HPDE6-E6E7 (cell line): ENCODE results near the gene PABPN1L.

Experiments used
- DNase-seq: peaks from one replicate; pipeline ENCODE4 v3.0.0; 2011; ENCODE audit warnings: missing footprints; ENCODE audit errors: extremely low spot score

PABPN1L gene

GRCh38 chr16:88884569-88885271, 18.3 kb upstream of the PABPN1L start:
- no peak for DNase-seq

DNA sequence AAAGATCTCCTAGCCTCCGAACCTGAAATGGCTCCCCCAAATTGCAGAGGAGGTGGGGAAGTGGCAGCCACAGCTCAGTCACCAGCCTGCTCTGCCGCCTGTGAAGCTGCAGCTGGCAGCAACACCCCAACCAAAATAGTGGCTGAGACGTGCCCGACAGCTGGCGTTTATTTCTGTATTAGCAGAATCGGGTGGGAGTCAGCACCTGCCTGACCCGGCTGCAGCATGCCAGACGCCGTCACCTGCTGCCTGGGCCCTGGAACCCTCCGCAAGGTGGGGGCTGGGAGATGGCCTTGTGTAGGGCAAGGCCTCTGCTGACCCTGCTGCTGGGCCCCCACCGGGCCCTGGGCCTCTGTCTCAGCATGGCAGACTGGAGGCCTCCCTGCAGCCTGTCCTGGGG, 17.5 kb upstream of the PABPN1L start:
- no peak for DNase-seq

DNA sequence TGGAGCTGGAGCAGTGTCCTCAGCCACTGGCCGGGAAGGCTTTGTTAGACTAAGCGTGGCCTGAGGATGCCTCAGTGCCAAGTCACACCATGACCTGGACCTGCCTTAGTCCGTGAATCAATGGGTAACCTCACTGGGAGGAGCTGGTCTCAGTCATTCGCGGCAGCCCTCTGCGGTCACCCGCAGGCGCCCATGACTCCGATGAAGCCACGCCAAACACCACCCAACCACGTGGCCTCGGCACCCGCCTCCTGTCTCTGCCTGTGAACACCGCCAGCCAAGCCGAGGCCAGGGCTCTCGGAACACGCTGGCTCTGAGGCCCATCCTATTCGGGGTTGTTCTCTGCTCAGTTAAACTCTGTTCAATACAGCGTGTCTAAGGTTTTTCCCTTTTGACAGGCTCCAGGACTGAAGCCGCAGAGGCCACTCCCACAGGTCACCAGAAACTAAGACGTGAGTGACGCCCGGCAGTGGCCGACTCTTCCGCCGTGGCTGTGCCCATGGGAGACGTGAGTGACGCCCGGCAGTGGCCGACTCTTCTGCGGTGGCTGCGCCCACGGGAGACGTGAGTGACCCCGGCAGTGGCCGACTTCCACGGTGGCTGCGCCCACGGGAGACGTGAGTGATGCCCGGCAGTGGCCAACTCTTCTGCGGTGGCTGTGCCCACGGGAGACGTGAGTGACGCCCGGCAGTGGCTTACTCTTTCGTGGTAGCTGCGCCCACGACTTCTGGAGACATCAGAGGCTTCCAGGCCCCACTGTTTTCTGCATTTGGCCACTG, 16.8 kb upstream of the PABPN1L start:
- no peak for DNase-seq

- DNase-seq, result no peak
These were observed 16.0 kb upstream of the PABPN1L start for GRCh38 chr16:88882358-88883030.

DNA sequence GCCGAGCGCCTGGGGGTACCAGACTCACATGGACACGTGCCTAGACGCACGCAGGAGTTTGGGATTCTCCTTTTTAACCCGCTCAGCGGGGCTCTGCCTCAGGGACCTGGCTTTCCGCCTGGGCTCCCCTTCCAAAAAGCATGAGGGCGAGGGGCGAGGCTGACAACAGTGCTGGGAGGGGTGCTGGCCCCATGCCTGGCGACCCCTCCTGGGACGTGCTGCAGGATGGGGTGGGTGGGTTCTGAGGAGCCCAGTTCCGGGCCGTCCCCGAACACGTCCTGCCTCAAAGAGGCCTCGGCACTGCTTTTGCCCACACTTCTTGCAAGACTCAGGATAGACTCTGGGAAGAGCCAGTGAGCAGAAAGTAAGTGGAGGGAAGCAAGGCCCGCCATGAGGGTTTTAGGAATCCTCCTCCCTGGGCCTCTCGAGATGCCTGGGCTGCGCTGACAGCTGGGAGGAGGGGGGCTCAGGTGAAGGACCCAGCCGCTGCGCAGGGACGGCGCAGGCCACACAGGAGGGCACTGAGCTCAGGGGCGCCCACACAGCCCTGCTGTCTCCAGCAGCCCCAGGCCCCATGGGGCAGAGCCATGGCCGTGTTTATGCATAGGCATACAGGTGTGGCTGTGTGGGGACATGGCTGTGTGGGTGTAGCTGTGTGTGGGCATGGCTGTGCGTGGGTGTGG, 15.4 kb upstream of the PABPN1L start:
- DNase-seq, result no peak

- no peak for DNase-seq
These were observed 14.7 kb upstream of the PABPN1L start for GRCh38 chr16:88881007-88881615.

DNA sequence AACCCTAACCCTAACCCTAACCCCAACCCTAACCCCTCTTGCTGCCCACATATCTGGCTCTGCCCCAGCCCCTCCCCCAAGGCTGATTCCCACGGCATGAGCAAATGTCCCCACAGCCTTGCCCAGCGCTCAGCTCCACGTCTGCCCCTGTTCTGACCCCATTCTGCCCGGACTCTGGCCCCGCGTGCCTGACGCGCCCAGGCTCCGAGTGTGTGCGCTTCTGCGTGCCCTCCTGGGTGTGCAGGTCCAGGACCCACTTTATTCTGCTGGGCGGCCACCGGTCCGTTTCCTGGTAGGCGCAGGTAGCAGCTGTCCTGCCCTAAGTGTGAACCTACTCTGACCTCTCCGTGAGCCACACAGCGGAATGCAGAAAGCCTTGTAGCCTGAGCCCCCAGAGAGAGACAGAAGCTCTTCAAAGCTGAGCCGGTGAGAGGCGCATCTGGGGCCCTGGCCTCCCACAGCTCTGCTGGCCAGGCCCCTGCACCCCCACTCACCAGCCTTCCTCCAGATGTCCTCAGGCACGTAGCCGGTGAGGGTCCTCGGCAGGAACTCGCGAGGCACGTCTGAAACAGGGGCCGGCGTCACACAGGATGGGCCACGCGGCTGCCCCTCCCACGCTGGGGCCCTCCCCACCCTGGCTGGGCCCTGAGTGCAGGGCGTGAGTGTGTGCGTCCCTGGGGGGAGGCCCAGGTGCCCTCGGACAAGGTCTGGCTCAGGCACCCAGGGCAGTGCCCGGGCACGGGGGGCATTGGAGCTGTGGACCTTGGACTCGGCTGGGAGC, 14.0 kb upstream of the PABPN1L start:
- no peak for DNase-seq

DNA sequence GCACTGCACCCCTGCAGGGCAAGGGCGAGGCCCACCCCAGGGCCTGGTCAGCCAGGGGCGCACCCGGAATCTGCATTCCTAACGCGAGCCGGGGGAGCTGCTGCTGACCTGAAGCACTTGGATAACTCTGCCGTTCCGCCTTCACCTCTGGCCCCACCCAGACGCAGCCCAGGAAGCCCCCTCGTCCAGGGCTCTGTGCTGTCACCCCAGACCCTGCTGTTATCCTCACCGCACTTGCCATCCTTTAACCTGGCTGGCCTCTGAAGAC, 13.3 kb upstream of the PABPN1L start:
- DNase-seq, result no peak

GRCh38 chr16:88878967-88879787, 12.7 kb upstream of the PABPN1L start:
- DNase-seq, result peak; percentile 58

- DNase-seq, result no peak
These were observed 11.9 kb upstream of the PABPN1L start for GRCh38 chr16:88878356-88878755.

DNA sequence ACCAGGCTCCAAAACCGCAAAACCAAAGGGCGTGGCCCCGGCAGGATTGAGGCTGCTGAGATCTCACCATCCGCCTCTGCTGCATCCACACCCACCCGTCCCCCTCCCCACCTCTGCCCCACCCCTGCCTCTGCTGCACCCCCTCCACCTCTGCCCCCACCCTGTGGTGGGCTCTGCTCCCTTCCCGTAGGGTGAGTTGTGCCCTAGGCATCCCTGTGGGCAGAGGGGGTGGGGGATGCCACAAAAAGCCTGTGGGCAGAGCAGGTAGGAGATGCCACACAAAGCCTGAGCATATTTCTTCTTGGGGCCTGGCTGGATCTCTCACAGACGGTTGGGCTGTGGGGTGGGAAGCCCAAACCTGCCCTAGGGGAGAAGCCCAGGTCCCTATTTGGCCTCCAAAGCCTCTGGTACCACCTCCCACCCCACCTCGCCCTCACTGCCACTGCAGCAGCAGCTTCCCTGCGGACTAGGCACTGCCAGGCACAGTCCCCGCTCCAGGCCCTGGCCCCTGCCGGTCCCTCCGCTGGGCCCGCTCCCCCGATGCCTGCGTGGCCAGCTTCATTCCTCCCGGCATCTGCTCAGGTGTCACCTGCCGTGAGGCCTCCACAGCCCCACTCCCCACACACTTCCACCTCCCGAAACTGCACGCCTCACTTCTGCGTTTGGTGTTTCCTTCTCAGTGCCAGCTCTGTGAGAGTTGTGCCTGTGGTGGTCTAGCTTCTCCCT, 11.3 kb upstream of the PABPN1L start:
- DNase-seq, result no peak

GRCh38 chr16:88876942-88877526, 10.6 kb upstream of the PABPN1L start:
- DNase-seq, result no peak

DNA sequence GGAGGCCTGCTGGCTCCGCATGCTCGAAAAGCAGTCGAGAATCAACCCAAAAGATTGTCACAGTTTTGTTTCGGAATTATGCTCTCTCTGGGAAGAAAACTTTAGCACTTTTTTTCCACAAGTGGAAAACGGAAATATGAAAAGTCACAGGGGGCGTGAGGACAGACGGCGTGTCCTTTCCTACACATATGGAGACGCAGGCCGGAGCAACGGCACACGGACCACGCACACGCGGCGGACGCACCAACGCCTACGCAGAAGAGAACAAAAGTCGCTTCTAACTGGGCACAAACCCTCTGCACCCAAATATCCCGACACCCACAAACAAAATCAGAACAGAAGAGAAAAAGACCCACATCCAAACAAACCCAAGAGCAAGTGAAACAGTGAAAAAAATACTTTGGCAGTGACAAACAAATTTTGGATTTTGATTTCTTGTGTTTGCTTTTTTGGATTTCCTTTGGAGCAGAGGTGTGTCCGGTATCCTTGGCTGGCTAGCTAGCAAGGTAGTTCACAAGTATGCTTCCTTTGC, 9.3 kb upstream of the PABPN1L start:
- DNase-seq, result no peak

GRCh38 chr16:88874938-88875599, 8.6 kb upstream of the PABPN1L start:
- DNase-seq, result no peak

DNA sequence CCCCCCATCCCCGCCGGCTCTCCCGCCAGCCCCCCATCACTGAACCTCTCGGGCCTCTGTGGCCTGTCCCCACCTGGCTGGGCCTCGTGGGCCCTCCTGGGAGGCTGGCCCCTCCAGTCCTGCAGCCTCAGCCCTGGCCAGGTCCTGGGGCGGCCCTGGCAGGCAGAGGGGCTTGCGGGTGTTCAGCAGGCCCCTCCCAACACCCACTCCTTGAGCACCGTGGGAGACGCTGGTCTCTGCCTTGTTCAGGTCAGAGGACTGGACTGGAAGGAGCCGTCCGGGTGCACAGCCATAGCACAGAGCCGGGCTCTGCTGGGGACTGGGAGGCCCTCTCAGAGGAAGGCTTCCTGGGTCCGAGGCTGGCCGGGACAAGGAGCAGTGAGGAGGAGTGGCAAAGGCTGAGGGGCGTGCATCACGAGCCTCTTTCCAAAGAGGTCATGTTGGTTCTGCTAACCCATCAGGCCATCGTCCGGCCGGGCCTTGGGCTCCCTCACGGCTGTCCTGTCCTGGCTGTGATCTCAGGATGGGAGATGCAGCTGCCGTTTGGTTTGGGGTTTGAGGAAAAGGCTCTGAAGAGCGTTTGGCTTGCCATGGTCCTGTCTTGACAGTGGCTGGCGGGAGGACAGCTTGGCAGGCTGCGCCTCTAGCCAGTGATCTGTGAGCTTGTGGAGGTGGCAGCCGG, 6.3 kb upstream of the PABPN1L start:
- DNase-seq, result no peak

DNA sequence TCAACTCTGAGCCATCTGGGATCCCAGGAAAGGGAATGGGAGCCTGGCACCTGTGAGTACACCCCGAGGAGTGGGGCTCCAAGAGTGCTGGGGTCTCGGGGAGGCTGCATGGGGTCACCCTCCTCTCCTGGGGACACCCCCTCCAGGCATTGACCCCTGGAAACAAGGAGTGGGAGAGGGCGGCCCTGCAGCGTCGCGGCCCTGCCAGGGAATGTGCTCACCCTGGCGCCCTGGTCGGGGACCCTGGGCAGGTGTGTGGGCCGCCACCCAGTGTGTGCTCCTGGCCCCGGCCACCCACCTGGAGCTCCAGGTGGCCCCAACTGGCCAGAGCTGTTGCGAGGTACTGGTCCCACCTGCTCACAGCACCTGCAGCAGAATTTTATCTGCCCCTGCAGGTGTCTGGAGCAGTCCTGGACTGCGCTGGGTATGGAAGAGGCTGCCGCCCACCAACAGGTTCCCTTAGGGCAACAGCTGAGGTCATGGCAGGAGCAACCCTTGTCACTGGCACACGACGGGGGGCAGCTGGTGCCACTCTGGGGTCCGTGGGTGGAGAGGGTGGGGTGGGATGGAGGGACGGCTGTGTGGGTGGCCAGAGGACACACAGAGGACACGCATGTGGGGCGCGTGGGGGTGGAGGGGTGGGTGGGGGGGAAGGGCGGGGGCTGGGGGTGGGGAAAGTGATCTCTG, 5.4 kb upstream of the PABPN1L start:
- no peak for DNase-seq

DNA sequence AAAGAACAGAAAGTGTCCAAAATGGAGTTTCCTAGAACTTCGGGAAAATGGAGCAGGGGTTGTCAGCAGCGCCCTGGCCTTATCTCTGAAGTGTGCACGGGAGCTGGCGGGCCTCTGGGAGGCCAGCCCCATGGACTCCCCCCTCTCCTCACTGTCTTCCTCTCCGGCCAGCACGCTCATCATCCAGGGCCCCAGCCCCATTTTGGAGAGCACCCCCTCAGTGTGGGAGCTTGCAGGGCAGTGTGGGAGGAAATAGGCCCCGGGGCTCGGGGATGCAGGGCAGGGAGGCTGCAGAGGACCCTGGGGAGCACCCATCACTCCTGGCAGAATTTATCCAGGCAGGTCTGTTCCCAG, 4.9 kb upstream of the PABPN1L start:
- no peak for DNase-seq
